HG02798 (cell line): ENCODE measurements around the gene SVOPL.

Experiments
- ATAC-seq: cut with Tn5 transposase; IDR thresholded peaks from one replicate; pipeline ENCODE4 v1.9.1; 2021; ENCODE audit warnings: mild to moderate bottlenecking; ENCODE audit not compliant: unreplicated experiment, poor library complexity

Gene SVOPL

DNA sequence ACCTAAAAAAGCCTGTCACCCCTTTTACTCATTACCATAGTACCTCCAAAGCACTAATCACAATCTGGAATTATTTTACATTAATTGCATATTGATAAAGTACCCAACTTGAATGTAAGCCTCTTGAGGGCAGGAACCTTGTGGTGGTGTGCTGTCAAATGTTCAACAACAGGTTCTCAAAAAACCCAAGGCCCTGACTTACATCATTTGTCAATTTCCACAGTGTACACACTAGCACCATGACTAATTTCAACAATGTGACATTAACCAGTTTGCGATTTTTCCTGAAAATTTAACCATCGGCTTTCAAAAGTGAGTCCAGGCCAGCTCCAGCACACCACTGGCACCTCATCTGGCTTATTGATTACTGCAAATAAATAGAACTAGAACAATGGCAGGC is 87.5 kb downstream of the SVOPL start:
- ATAC-seq = no peak

DNA sequence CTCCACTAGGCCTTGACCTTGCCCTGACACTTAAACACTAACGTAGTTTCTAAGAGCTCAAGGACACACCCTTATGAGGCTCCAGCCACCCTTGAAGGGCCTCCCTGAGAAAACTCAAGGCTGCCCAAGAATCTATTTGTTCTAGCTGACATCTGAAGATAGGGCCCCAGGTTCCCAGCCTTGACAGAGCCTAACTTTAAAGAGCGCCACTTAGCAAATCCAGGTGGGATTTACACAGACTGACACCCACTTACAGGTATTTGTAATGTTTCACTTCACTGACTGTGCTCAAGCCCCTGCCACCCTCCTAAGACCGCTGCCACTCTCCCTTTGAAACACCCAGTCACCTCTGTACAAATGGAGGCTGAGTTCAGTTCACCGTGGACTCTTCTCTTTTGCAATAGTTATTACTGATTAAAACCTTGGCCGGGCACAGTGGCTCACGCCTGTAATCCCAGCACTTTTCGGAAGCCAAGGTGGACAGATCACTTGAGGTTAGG is 90.4 kb downstream of the SVOPL start:
- ATAC-seq = no peak

DNA sequence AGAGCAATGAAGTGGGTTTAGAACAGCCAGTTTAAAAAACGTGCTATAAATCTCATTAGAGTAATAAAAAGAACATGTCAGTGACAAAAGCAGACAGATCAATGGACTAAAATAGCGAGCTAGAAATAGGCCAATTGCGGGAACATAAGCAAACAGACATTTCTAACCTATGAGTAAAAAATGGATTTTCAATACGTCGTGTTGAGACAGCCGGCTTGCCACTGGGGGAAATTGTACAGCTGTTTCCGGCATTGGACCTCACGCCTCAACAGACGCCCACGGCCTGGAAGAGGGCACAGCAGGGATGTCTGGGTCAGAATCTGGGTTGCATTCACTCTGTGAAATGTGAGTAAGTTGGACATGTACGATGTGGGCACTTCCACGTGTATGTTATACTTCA is 92.9 kb downstream of the SVOPL start:
- peak; percentile 84 for ATAC-seq

DNA sequence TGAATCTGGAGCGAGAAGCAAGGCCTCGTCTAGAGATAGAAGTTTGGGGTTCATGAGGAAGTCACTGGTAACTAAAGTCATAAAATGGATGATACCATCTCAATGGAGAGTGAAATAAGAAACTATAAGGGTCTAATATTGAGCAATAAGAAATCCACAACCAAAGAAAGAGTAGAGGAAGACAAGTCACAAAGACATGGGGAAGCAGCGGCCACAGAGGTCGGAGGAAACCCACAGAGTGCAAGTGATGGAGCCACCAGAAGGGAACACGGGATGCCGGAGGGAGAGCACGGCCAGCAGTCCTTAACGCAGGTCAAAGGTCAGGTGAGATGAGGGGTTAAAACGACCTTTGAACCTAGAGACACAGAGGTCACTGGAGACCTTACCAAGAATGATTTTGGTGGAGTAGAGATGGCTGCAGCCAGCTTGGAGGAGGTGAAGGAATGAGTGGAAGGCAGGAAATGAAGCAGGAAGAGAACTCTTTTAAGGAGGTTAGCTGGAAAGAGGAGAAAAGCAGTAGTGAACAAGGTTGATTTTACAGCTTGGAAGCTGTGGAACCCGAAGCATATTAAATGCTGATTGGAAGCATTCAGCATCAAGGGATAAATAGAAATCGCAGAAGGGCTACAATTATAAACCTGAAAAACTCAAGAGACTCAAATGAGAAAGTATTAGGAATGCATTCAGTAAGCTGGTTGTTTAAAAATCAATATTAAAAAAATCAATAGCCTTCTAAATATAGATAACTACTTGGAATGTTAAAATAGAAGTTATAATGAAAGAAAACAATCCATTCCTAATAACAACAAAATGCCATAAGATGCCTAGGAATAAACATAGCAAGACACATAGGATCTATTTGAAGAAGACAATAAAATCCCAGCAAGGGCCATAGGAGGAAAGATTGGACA is 93.7 kb downstream of the SVOPL start:
- ATAC-seq = no peak

DNA sequence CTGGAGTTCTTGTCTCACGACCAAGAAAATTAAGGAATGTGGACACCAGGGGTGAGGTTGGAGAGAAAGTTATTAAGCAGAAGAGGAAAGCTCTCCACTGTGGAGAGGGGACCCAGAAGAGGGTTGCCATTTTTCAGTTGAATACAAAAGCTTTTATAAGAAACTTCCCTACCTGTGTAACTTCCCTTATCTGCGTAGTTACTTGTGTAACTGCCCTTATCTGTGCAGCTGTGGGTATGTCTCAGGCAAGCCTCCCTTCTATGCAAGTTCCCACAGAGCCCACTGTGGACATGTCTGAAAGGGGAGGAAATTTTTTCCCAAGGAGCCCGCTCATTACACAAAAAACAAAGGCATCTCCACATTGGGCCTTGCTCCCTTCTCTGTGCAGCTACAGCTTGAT is 94.9 kb downstream of the SVOPL start:
- ATAC-seq = no peak

DNA sequence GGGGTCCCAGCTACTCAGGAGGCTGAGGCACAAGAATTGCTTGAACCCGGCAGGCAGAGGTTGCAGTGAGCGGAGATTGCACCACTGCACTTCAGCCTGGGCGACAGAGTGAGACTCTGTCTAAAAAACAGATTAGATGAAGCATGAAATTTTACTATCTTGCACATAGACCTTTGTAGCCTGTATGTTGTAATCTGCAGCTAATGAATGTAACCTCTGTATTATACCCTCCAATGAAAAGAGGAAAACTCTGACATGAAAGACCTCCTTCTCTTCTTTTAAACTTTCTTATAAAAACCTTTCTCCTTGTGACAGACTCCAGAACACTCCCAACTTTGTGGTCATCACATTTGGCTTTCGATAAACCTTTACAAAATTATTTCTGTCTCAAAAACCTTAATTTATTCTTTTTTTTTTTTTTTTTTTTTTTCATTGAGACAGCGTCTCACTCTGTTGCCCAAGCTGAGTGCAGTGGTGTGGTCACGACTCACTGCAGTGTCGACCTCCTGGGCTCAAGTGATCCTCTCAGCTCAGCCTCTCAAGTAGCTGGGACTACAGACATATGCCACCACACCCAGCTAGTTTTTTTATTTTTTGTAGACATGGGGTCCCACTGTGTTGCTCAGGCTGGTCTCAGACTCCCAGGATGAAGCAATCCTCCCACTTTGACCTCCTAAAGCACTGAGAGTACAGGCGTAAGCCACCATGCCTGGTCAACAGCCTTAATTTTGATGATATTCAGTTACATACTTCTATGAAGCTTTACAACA is 97.4 kb downstream of the SVOPL start:
- no peak for ATAC-seq

DNA sequence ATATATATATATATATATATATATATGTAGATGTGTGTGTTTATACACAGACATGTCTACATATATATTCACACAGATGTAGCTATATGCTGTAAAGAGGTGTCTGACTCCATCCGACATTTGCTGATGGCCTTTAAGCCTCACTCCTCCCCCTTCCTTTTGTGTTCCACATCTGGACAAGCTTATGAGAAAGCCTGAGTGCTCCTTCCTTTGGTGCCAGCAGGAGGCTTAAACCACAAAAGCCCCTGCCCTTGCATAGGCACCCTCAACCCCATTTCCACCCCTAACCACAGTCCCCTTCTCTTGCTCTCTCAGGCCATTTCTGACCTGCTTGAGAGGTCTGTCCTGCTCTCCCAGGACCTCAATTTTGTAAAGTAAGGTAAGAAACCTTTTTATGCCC is 98.7 kb downstream of the SVOPL start:
- no peak for ATAC-seq

DNA sequence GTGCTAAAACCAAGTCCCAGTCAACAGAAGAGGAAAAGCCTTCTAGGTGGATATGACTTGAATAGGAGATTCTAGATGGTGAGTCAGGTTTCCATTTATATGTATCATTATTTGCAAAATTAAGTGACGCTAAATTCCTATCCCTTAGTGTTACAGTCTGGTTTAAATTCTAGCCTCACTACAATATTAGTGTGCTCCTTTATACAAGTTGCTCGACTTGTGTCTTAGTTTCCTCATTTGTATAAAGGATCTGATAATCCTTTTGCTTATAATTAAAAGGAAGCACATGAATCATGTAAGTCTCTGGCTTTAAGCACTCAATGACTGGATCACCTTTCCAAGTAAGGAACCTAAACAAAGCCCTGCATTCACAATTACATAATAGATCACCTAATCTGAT is 105.7 kb downstream of the SVOPL start:
- ATAC-seq = no peak

DNA sequence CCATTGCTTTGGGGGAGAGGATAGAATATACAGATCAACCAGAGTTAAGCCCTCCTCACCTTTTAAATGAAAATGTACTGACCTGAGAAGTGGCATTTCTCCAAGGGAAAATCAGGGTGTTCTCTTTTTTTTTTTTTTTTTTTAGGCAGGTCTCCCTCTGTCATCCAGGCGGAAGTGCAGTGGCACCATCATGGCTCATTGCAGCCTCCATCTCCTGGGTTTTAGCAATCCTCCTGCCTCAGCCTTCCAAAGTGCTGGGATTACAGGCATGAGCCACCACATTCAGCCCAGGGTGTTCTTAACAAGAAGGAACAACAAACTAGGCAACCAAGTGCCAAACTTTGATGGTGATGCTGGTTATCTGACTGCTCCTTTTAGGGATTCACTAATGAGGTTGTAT is 111.0 kb downstream of the SVOPL start:
- ATAC-seq = no peak

DNA sequence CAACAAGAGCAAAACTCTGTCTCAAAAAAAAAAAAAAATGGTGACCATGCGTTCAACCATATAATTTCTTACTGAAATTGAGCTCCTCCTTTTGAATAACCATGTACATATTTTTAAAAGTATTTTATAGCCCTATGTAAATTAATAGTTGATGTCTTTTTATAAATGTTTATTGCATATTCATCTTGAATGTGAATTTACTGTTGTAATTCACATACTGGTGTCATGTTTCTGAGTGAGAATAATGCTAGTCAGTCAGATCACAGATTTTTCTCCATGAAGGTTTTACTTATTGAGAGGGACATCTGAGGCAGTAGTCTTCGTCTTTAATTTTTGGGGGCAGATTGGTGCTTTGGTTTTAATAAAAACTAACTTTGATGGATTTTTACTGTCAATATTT is 112.2 kb downstream of the SVOPL start:
- no peak for ATAC-seq

DNA sequence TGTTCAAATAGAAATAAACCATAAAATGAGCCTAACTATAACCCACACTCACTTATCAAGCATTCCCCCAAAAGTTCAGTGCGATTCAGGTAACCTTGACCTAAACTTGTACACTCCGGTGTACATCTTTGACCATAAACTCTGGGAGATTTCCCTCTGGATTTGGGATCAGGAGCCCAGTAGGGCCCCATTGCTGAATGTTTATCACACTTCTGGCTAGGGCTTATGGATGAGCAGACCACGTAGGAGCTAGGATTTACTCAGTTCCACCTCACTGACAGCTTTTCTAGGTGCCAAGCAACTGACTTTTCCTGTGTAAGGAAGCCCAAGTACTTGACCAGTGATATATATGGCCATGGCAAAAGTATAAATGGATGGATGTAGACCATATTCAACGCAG is 113.7 kb downstream of the SVOPL start:
- no peak for ATAC-seq

DNA sequence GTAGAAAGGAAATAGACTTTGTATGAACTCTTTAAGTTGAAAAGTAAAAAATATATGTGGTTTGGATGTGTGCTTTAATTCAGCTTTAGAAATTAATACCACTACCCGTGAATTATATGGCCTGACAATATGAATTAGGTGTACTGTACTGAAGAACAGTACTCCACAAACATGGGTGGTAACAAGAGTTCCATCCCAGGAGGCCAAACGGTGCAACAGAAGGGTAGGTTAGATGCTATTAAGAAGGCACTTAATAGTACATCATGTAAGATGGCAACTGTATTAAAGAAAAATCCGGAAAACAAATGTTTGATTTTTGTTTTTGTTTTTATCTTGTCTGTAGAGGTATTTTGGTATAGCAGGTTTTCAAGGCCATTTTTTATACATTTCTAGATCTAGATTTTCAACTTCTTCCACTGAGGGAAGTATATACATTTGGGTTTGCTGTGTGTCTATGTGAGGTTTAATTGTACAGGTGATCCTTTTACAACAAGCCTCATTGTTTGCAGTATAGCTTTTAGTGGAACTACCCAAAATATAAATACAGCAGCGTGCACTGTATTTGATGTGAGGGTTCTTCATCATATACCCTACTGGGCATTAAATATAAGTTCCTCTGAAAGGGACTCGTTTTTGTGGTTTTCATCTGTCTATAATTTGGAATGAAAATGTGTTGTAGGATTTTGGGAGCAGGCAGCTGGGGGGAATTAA is 115.7 kb downstream of the SVOPL start:
- no peak for ATAC-seq

DNA sequence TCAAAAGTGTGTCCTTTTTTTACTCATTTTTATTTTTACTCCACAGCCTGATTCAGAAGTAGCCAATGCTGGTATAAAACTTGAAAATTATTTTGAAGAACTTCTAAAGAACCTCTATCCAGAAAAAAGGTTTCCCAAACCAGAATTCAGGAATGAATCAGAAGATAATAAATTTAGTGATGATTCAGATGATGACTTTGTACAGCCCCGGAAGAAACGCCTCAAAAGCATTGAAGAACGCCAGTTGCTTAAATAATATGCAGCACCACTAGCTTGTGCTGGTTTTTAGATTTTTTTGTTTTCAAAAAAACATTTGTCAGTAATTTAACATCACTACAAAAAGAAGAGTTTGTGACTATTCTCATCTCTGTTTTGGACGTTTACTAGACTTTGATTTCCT is 116.5 kb downstream of the SVOPL start:
- ATAC-seq = no peak

DNA sequence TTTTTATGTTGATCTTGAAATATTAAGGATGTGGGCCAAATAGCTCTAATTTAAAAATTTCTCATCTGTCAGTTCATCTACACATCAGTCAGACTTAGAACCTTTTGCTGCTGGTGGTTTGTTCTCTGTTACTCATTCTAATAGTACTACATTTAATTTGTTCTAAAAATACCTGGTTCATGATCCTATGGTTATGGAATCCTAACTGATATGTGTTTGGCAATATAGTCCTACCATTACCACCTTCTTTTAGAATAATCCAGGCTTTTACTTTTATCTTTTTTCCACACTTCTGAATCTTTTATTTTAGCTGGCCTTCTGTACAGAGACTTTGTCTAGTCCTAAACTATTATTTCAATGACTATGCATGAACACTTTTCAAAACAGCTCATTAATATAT is 116.9 kb downstream of the SVOPL start:
- no peak for ATAC-seq

DNA sequence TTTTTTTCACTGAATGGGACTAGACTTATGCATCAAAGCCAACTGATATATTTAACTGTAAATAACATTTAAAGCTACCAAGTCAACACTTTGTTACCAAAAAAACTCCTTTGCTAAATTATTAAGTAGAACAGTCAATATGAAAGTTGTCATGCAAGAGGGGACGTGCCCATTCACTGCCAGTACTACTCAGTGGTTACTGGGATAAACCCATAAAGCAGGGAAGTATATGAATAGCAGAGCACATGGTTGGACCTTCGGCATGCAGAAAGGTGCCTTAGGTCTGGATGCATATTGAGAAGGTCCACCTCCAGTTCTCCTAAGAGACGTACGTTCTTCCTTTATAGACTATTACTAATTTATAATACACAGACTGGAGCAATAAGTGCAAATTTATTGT is 120.1 kb downstream of the SVOPL start:
- ATAC-seq = no peak

DNA sequence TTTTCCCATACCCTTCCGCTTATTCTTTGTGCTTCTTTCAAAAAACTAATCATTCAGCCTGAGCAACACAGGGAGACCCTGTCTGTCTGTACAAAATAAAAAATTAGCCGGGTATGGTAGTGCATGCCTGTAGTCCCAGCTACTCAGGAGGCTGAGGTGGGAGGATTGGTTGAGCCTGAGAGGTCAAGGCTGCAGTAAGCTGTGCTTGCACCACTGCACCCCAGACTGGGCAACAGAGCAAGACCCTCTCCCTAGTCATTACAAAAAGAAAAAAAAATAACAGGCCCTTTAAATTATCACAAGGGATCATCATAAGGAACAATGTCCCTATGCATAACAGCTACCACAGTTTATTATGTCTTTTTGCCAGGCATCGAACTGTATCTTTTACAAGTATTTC is 121.5 kb downstream of the SVOPL start:
- no peak for ATAC-seq

DNA sequence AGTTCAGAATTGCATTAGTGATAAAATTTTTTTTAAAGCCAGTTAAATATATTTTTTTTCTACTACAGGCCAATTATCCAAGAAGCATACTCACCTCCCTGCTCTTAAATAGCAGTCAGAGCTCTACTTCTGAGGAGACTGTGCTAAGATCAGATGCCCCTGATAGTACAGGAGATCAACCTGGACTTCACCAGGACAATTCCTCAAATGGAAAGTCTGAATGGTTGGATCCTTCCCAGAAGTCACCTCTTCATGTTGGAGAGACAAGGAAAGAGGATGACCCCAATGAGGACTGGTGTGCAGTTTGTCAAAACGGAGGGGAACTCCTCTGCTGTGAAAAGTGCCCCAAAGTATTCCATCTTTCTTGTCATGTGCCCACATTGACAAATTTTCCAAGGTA is 122.0 kb downstream of the SVOPL start:
- no peak for ATAC-seq

DNA sequence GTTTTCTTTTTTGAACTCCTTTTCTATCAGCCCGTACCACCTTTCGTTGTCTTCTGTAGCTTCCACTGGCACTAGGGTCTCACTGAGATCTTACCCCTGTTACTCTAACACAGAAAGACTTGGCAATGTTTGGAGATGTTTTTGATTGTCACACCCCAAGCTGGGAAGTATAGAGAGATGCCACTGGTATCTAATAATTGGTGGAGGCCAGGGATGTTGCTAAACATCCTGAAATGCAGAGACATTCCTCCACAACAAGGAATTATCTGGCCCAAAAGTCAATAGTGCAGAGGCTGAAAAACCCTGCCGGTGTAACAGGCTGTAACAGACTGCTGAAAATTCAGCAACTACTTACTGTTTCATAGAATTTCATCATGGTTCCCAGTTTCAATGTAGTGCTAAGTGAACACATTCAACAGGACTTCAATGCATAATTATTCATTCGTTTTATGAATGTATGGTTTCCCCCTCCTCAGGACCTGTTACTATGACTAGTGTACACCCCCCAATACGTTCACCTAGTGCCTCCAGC is 125.2 kb downstream of the SVOPL start:
- no peak for ATAC-seq

DNA sequence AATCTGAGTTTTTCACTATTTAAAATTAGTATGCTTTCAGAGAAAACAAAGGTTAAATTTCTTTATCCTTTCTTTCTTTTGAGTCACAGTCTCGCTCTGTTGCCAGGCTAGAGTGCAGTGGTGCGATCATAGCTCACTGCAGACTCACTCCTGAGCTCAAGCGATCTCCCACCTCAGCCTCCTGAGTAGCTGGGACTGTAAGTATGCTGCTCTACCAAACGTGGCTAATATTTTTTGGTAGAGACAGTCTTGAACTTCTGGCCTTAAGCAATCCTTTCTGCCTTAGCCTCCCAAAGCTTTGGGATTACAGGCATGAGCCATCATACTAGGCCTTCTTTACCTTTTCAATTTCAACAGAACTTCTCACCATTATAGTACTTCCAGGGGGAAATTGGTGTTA is 127.4 kb downstream of the SVOPL start:
- no peak for ATAC-seq

DNA sequence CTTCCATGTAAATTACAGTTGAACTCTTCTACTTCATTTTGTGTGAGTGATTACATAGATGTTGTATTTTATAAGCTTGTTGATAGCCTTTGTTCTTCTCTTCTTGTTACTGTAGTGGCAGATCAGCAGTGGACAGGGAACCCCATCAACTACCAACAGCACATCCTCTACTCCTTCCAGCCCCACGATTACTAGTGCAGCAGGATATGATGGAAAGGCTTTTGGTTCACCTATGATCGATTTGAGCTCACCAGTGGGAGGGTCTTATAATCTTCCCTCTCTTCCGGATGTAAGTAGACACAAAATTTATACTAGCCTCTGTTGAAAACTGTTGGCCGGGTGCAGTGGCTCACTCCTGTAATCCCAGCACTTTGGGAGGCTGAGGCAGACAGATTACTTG is 130.4 kb downstream of the SVOPL start:
- ATAC-seq = no peak

DNA sequence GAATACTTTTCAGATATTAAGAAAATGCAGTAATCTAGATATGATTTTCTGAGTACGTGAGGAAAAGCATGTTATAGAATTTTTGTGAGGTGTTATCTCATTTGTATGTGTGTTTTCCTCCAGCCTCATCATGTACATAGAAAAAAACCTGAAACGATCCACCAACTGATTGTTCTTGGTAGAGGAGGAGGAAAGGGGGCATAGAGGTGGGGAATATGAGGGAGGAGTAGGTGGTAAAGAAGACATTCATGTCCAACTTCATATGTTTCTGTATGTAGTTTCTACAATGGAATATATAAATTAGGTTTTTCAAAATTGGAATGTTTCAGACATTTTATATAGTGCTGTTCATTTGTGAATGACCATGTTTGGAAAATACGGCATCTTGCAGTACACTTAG is 131.7 kb downstream of the SVOPL start:
- ATAC-seq = no peak
